ENCODE measurements around the gene ERMARD.

DNA sequence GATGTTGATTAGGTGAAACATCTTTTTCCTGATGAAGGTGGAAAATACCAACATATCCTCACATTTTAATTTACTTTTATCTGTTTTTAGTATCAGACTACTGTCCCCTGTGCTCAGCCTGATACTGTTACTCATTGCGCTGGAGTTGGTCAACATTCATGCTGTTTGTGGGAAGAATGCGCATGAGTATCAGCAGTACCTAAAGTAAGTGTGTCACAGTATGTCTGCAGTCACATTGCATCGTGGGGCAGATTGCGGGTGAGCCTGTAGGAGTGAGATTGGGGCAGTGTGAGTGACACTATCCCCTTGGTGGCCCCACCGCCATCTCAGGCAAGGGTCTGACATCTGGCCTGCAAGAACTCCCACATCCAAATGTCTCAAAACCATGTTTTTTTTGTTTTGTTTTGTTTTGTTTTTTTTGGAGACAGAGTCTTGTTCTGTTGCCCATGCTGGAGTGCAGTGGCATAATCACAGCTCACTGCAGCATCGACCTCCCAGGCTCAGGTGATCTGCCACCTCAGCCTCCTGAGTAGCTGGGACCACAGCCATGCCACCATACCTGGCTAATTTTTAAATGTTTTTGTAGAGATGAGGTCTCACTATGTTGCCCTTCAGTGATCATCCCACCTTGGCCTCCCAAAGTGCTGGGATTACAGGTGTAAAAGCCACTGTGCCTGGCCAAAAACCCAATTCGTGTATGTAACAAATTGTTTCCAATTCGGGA lies 27.8 kb downstream of the ERMARD start:
- TF ChIP-seq, protein P1, sequence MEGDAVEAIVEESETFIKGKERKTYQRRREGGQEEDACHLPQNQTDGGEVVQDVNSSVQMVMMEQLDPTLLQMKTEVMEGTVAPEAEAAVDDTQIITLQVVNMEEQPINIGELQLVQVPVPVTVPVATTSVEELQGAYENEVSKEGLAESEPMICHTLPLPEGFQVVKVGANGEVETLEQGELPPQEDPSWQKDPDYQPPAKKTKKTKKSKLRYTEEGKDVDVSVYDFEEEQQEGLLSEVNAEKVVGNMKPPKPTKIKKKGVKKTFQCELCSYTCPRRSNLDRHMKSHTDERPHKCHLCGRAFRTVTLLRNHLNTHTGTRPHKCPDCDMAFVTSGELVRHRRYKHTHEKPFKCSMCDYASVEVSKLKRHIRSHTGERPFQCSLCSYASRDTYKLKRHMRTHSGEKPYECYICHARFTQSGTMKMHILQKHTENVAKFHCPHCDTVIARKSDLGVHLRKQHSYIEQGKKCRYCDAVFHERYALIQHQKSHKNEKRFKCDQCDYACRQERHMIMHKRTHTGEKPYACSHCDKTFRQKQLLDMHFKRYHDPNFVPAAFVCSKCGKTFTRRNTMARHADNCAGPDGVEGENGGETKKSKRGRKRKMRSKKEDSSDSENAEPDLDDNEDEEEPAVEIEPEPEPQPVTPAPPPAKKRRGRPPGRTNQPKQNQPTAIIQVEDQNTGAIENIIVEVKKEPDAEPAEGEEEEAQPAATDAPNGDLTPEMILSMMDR (IDR thresholded peaks at IDR 0.05), result no peak
- TF ChIP-seq POLR2A (IDR thresholded peaks at IDR 0.05), result no peak

All from gastroesophageal sphincter (tissue), 3 donors.